CD4-positive, alpha-beta T cell (primary cell): ENCODE data around the gene RPS6KA2. TPM values are rescaled to one million over a fixed set of nuclear protein-coding genes. Genes with fewer than 3 reads are reported as not detected.

Source experiments
- ATAC-seq: fragments of 200-7000 bp; cut with Tn5 transposase; one replicate; pipeline ENCODE4 v1.10.0; 2022; ENCODE audit warnings: mild to moderate bottlenecking; ENCODE audit not compliant: poor library complexity
- CTCF ChIA-PET: fragments of 350-600 bp; sonication (Branson Sonifier 250); formaldehyde crosslinking; loops from one replicate; lab custom pipeline; 2021; ENCODE audit warnings: antibody characterized with exemption, inconsistent platforms; lab: Charles Lee
- POLR2A ChIA-PET: fragments of 350-600 bp; sonication (Branson Sonifier 250); formaldehyde crosslinking; loops from one replicate; lab custom pipeline; 2021; ENCODE audit warnings: antibody characterized with exemption, inconsistent platforms; lab: Charles Lee
- DNase-seq, 14 experiments: peaks; one replicate each; pipeline ENCODE4 v3.0.0-alpha.2; 2013 to 2020; ENCODE audit warnings: mixed read lengths in 2 of 14
- H3K27ac ChIP-seq, 2 donors: one replicate each; pipeline versions ENCODE4 v1.5.1 to v1.7.0; 2013; ENCODE audit warnings: low read length in 2 of 2, low read depth in 1 of 2, mild to moderate bottlenecking in 1 of 2
- H3K27me3 ChIP-seq, 2 experiments: 1 replicate in 1 of 2; 2 replicates in 1 of 2; pipeline versions ENCODE4 v1.6.1 to v1.7.0; 2013; ENCODE audit warnings: low read length in 2 of 2, control low read depth in 1 of 2, mild to moderate bottlenecking in 1 of 2, moderate library complexity in 1 of 2; ENCODE audit not compliant: insufficient read depth in 2 of 2, control insufficient read depth in 1 of 2
- H3K36me3 ChIP-seq: one replicate; pipeline ENCODE4 v1.6.1; 2013; ENCODE audit warnings: low read length, control low read depth; ENCODE audit not compliant: insufficient read depth
- H3K4me1 ChIP-seq: one replicate; pipeline ENCODE4 v1.6.1; 2013; ENCODE audit warnings: low read length, control low read depth; ENCODE audit not compliant: insufficient read depth
- H3K4me3 ChIP-seq: one replicate; pipeline ENCODE4 v1.5.1; 2013; ENCODE audit warnings: mild to moderate bottlenecking, low read length, moderate library complexity
- H3K9me3 ChIP-seq, 2 experiments: 1 replicate in 1 of 2; 2 replicates in 1 of 2; pipeline versions ENCODE4 v1.6.1 to v1.7.0; 2013; ENCODE audit warnings: low read length in 2 of 2, mild to moderate bottlenecking in 2 of 2, control low read depth in 1 of 2, moderate library complexity in 1 of 2; ENCODE audit not compliant: control insufficient read depth in 1 of 2, insufficient read depth in 1 of 2
- H3K27ac Mint-ChIP-seq: one replicate; pipeline ENCODE4 v1.8.0; 2020; ENCODE audit warnings: mixed read lengths
- H3K27me3 Mint-ChIP-seq: one replicate; pipeline ENCODE4 v1.8.0; 2021; ENCODE audit warnings: mixed read lengths
- H3K36me3 Mint-ChIP-seq: one replicate; pipeline ENCODE4 v1.8.0; 2021; ENCODE audit warnings: low read depth, mixed read lengths
- H3K4me1 Mint-ChIP-seq: one replicate; pipeline ENCODE4 v1.8.0; 2021; ENCODE audit warnings: low read depth, mixed read lengths
- H3K4me3 Mint-ChIP-seq: one replicate; pipeline ENCODE4 v1.8.0; 2020; ENCODE audit warnings: mild to moderate bottlenecking, mixed read lengths
- H3K9me3 Mint-ChIP-seq: one replicate; pipeline ENCODE4 v1.8.0; 2020; ENCODE audit warnings: mixed read lengths
- intact Hi-C, 2 experiments: fragments of 100-400 bp; cut with DNase I in 1 of 2; cut with micrococcal nuclease in 1 of 2; formaldehyde crosslinking; loops; one replicate each; pipeline versions ENCODE4 v1.15.1 to v1.9.0; 2023 to 2025; cut with DNase I, micrococcal nuclease
- total RNA-seq, 174 experiments: library from RNA in 2 of 174; stranded (reverse) in 2 of 174; gene quantifications; one replicate each; pipeline ENCODE4 v1.2.3 and lab custom pipeline; 2021 to 2026
- TF ChIP-seq, protein P1 (sequence below): fragments of 200-600 bp; IDR thresholded peaks from one replicate; pipeline ENCODE4 v1.8.0; 2022; ENCODE audit warnings: antibody characterized with exemption, mild to moderate bottlenecking

RPS6KA2 gene
- total RNA-seq, 2 experiments from 2014 or later = 5.6 to 6.2 TPM

DNA sequence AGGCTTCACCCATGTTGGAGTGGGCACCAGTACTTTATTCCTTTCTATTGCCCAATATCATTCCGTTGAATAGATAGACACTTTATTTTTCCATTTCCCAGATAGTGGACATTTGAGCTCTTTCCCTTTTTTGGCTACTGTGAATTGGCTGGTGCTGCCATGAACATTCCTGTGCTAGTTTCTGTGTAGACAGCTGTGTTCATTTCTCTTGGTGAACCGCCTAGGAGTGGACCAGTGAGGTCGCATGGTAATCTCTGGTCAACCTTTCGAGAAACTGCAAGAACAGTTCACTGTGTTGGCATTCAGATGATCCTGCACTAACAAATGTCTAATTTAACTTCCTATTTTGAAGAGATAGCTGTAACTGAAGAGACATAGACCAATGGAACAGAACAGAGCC, 99.2 kb downstream of the RPS6KA2 start:
- no peaks in the 10 kb centered on the region for H3K4me1 ChIP-seq
- H3K4me3 ChIP-seq = no peak overlapping the region
- H3K36me3 ChIP-seq = no peaks in the 10 kb centered on the region
- no peaks in the 10 kb centered on the region for H3K9me3 ChIP-seq
- no peaks in the 10 kb centered on the region for H3K27me3 ChIP-seq
- ATAC-seq (no peak), DNase-seq (no peak)
- H3K36me3 Mint-ChIP-seq = peaks cover 28% of the 10 kb centered on the region
- TF ChIP-seq, protein P1, sequence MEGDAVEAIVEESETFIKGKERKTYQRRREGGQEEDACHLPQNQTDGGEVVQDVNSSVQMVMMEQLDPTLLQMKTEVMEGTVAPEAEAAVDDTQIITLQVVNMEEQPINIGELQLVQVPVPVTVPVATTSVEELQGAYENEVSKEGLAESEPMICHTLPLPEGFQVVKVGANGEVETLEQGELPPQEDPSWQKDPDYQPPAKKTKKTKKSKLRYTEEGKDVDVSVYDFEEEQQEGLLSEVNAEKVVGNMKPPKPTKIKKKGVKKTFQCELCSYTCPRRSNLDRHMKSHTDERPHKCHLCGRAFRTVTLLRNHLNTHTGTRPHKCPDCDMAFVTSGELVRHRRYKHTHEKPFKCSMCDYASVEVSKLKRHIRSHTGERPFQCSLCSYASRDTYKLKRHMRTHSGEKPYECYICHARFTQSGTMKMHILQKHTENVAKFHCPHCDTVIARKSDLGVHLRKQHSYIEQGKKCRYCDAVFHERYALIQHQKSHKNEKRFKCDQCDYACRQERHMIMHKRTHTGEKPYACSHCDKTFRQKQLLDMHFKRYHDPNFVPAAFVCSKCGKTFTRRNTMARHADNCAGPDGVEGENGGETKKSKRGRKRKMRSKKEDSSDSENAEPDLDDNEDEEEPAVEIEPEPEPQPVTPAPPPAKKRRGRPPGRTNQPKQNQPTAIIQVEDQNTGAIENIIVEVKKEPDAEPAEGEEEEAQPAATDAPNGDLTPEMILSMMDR = no peak
- intact Hi-C loops = no loop called here
- no peak overlapping the region for H3K4me3 Mint-ChIP-seq
- CTCF ChIA-PET = no interaction called here
- H3K4me1 Mint-ChIP-seq = no peaks in the 10 kb centered on the region
- no peaks in the 10 kb centered on the region for H3K9me3 Mint-ChIP-seq
- no peak overlapping the region for H3K27ac ChIP-seq
- POLR2A ChIA-PET = no interaction called here
- no peak overlapping the region for H3K27ac Mint-ChIP-seq
- H3K27me3 Mint-ChIP-seq = no peaks in the 10 kb centered on the region

GRCh38 chr6:166526937-166527336, 100.1 kb downstream of the RPS6KA2 start:
- H3K27ac ChIP-seq = no peak overlapping the region
- H3K4me1 ChIP-seq = no peaks in the 10 kb centered on the region
- H3K36me3 Mint-ChIP-seq = peaks cover 23% of the 10 kb centered on the region
- ChIA-PET CTCF (interaction anchor here (1.7 kb wide), 1 partner anchor 12 kb away, joined by 4 read pairs; no protein-coding TSS in a partner anchor), POLR2A (no interaction called here)
- no peak overlapping the region for H3K27ac Mint-ChIP-seq
- no peaks in the 10 kb centered on the region for H3K27me3 ChIP-seq
- intact Hi-C loops = no loop called here
- H3K27me3 Mint-ChIP-seq = no peaks in the 10 kb centered on the region
- H3K9me3 ChIP-seq = peaks cover 0 to 6% of the 10 kb centered on the region in 2 experiments
- TF ChIP-seq, protein P1 = no peak
- H3K4me3 ChIP-seq = no peak overlapping the region
- DNase-seq (no peak), ATAC-seq (no peak)
- H3K9me3 Mint-ChIP-seq = no peaks in the 10 kb centered on the region
- H3K4me1 Mint-ChIP-seq = no peaks in the 10 kb centered on the region
- H3K4me3 Mint-ChIP-seq = no peak overlapping the region
- H3K36me3 ChIP-seq = no peaks in the 10 kb centered on the region

GRCh38 chr6:166525567-166525966, 101.5 kb downstream of the RPS6KA2 start:
- H3K9me3 ChIP-seq = peaks cover 0 to 12% of the 10 kb centered on the region in 2 experiments
- no peak overlapping the region for H3K4me3 ChIP-seq
- no peaks in the 10 kb centered on the region for H3K4me1 ChIP-seq
- Mint-ChIP-seq H3K4me1 (no peaks in the 10 kb centered on the region), H3K27ac (no peak overlapping the region), H3K36me3 (peaks cover 18% of the 10 kb centered on the region), H3K27me3 (no peaks in the 10 kb centered on the region), H3K9me3 (no peaks in the 10 kb centered on the region), H3K4me3 (no peak overlapping the region)
- no peak for ATAC-seq
- no peaks in the 10 kb centered on the region for H3K36me3 ChIP-seq
- no peak for DNase-seq
- POLR2A ChIA-PET = no interaction called here
- TF ChIP-seq, protein P1 = no peak
- intact Hi-C loops = no loop called here
- CTCF ChIA-PET = interaction anchor here (0.7 kb wide), 1 partner anchor 13 kb away, joined by 3 read pairs; no protein-coding TSS in a partner anchor
- H3K27me3 ChIP-seq = no peaks in the 10 kb centered on the region
- H3K27ac ChIP-seq = no peak overlapping the region
